HG02973 (cell line): ENCODE measurements around the gene MED12.

ENCODE experiments used
- ATAC-seq: cut with Tn5 transposase; IDR thresholded peaks from one replicate; pipeline ENCODE4 v1.9.1; 2021; ENCODE audit warnings: moderate library complexity; ENCODE audit not compliant: unreplicated experiment

Gene MED12

DNA sequence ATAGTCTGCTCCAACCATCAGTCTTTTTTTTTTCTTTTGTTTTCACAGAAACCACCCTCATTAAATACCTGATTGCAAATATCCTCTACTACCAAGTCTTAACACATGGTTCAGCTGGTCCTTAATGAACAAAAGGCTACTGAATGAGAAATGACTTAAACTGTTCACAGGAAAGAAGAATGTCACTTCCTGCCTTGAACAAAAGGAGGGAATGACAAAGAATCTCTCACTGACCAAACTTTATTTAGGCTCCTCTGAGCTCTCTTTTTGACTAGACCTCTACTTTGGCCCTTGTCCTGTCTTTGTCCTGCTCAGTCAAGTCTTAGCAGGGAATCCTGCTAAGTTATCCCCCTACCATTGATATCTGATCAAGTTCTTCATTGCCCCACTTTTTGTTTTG is 72.9 kb downstream of the MED12 start:
- no peak for ATAC-seq
